Rectal smooth muscle tissue (tissue), 1 donor: ENCODE data around the gene ACO1.

Experiments
- H3K27ac ChIP-seq: one replicate; pipeline ENCODE4 v1.7.0; 2013; ENCODE audit warnings: low read depth, low read length, inconsistent platforms
- H3K27me3 ChIP-seq: one replicate; pipeline ENCODE4 v1.7.0; 2013; ENCODE audit warnings: low read length; ENCODE audit not compliant: control insufficient read depth, insufficient read depth
- H3K36me3 ChIP-seq: one replicate; pipeline ENCODE4 v1.7.0; 2013; ENCODE audit warnings: low read length; ENCODE audit not compliant: control insufficient read depth, insufficient read depth
- H3K4me1 ChIP-seq: one replicate; pipeline ENCODE4 v1.7.0; 2013; ENCODE audit warnings: low read length; ENCODE audit not compliant: control insufficient read depth, insufficient read depth
- H3K4me3 ChIP-seq: one replicate; pipeline ENCODE4 v1.7.0; 2013; ENCODE audit warnings: low read length
- H3K9ac ChIP-seq: one replicate; pipeline ENCODE4 v1.7.0; 2013; ENCODE audit warnings: low read length

ACO1 gene

GRCh38 chr9:32406046-32406445 lies 21.6 kb downstream of the ACO1 start:
- Histone ChIP-seq H3K9ac (no peak overlapping the region), H3K4me3 (no peak overlapping the region), H3K36me3 (peaks cover 13% of the 10 kb centered on the region), H3K4me1 (no peaks in the 10 kb centered on the region), H3K27ac (no peak overlapping the region), H3K27me3 (no peaks in the 10 kb centered on the region)

- H3K36me3 ChIP-seq = peaks cover 21% of the 10 kb centered on the region
Measured at GRCh38 chr9:32411753-32412152, 27.3 kb downstream of the ACO1 start.

DNA sequence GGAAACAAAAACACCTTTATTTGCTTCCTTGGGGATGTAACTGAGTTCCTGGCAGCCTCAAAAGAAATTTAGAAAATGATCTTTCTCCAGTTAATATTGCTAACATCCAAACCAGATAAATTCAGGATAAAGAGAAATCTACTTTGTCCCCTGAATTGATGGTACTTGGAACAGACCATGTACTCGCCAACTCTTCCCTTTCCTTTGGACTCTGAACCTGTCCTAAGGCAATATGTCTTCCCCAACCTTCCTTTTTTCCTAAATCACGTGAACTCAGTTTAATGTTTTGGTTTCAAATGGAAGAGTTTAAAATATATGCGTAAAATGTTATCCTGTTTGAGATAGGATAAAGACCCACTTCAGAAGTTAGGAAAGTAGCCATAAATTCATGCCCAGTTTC lies 28.0 kb downstream of the ACO1 start:
- peaks cover 21% of the 10 kb centered on the region for H3K36me3 ChIP-seq
- no peak overlapping the region for H3K27ac ChIP-seq
- no peaks in the 10 kb centered on the region for H3K4me1 ChIP-seq
- H3K27me3 ChIP-seq = no peaks in the 10 kb centered on the region
- no peak overlapping the region for H3K9ac ChIP-seq
- no peak overlapping the region for H3K4me3 ChIP-seq

More at GRCh38 chr9:32411753-32412152, 27.3 kb downstream of the ACO1 start:
- Histone ChIP-seq H3K27ac (no peak overlapping the region), H3K4me1 (no peaks in the 10 kb centered on the region), H3K9ac (no peak overlapping the region), H3K4me3 (no peak overlapping the region), H3K27me3 (no peaks in the 10 kb centered on the region)

GRCh38 chr9:32413424-32413823 lies 29.0 kb downstream of the ACO1 start:
- Histone ChIP-seq H3K36me3 (peaks cover 19% of the 10 kb centered on the region), H3K9ac (no peak overlapping the region), H3K4me3 (no peak overlapping the region), H3K4me1 (no peaks in the 10 kb centered on the region), H3K27ac (no peak overlapping the region), H3K27me3 (no peaks in the 10 kb centered on the region)

DNA sequence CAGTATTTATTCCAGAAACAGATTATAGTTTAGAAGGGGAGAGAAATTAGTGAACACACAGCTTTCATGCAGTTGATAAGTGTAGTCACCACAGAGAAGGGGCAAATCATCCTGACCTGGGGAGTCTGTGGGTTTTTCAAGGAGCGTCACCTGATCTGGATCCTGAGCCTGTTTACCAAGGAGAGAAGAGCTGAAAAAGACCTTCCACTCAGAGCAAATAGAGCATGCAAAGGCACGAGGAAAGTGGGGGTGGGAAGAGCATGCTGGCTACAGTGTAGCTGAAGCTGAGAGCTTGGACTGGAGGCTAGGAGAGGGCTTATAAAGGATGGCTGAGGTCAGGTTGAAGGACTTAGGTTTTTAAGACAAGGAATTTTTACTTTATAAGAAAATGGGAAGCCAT lies 30.4 kb downstream of the ACO1 start:
- peaks cover 13% of the 10 kb centered on the region for H3K36me3 ChIP-seq
- no peak overlapping the region for H3K4me3 ChIP-seq
- H3K9ac ChIP-seq = no peak overlapping the region
- no peaks in the 10 kb centered on the region for H3K4me1 ChIP-seq
- H3K27ac ChIP-seq = no peak overlapping the region
- H3K27me3 ChIP-seq = no peaks in the 10 kb centered on the region

GRCh38 chr9:32419921-32420320 lies 35.5 kb downstream of the ACO1 start:
- Histone ChIP-seq H3K4me1 (no peaks in the 10 kb centered on the region), H3K4me3 (no peak overlapping the region), H3K27ac (no peak overlapping the region), H3K36me3 (peaks cover 13% of the 10 kb centered on the region), H3K9ac (no peak overlapping the region), H3K27me3 (no peaks in the 10 kb centered on the region)

DNA sequence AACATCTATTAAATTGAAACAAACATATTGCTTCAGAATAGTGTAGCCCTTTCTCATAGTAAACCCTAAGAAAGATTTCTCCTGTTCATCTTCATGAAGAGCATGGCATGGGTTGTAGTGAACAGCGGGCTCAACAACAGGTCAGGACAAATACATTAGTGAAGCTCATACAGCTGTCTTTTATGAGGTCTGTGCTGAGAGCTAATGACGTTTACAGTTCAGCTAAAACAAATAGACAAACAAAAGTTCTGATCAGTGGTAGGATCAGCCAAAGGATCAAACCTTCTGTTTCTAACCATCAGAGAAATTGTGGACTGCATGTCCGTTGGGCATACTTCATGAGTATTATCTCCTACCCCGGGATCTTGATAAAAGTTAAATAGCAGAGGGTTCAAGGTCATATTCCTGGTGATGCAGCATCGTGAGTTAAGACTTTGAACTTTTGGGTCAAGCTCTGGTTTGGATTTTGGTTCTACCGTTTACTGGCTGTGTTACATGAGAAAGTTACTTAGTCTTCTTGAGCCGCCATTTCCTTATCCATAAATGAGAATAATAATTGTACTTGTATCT lies 37.9 kb downstream of the ACO1 start:
- Histone ChIP-seq H3K27me3 (no peaks in the 10 kb centered on the region), H3K4me1 (no peaks in the 10 kb centered on the region), H3K36me3 (peaks cover 6% of the 10 kb centered on the region), H3K27ac (no peak overlapping the region), H3K4me3 (no peak overlapping the region), H3K9ac (no peak overlapping the region)

GRCh38 chr9:32423371-32423770 lies 38.9 kb downstream of the ACO1 start:
- no peak overlapping the region for H3K9ac ChIP-seq
- no peak overlapping the region for H3K4me3 ChIP-seq
- no peaks in the 10 kb centered on the region for H3K27me3 ChIP-seq
- H3K27ac ChIP-seq = no peak overlapping the region
- H3K4me1 ChIP-seq = no peaks in the 10 kb centered on the region
- H3K36me3 ChIP-seq = peaks cover 3% of the 10 kb centered on the region

GRCh38 chr9:32424616-32425015 lies 40.2 kb downstream of the ACO1 start:
- peaks cover 3% of the 10 kb centered on the region for H3K36me3 ChIP-seq
- no peak overlapping the region for H3K9ac ChIP-seq
- H3K27me3 ChIP-seq = no peaks in the 10 kb centered on the region
- no peak overlapping the region for H3K4me3 ChIP-seq
- no peak overlapping the region for H3K27ac ChIP-seq
- H3K4me1 ChIP-seq = no peaks in the 10 kb centered on the region

GRCh38 chr9:32426278-32426939 lies 42.0 kb downstream of the ACO1 start:
- Histone ChIP-seq H3K4me3 (no peak overlapping the region), H3K27me3 (no peaks in the 10 kb centered on the region), H3K27ac (no peak overlapping the region), H3K9ac (no peak overlapping the region), H3K4me1 (no peaks in the 10 kb centered on the region), H3K36me3 (peaks cover 7% of the 10 kb centered on the region)

- H3K4me3 ChIP-seq = no peak overlapping the region
- no peaks in the 10 kb centered on the region for H3K27me3 ChIP-seq
- H3K27ac ChIP-seq = no peak overlapping the region
- H3K36me3 ChIP-seq = peaks cover 7% of the 10 kb centered on the region
- H3K4me1 ChIP-seq = no peaks in the 10 kb centered on the region
- H3K9ac ChIP-seq = no peak overlapping the region
Measured at GRCh38 chr9:32427111-32427873, 42.8 kb downstream of the ACO1 start.

DNA sequence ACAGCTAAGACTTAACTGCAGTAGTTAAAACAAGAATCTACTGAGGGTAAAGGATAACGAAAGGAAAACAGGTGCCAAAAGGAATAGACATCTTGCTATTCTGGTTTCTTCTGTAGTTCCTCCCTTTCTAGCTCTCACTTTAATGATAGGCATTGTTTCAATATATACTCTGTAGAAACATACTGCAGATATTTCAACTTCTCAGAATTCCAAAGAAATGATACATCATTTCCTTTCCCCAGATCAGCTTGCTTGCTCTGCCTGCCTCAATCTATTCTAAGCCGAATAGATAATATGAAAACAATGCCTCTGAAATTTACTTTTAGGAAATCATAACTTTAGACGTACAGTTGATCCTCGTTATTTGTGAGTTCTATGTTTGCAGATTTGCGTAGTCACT lies 46.3 kb downstream of the ACO1 start:
- H3K27ac ChIP-seq = no peak overlapping the region
- no peaks in the 10 kb centered on the region for H3K4me1 ChIP-seq

More for the DNA sequence above, 46.3 kb downstream of the ACO1 start:
- H3K9ac ChIP-seq = no peak overlapping the region
- no peak overlapping the region for H3K4me3 ChIP-seq
- H3K27me3 ChIP-seq = no peaks in the 10 kb centered on the region
- peaks cover 13% of the 10 kb centered on the region for H3K36me3 ChIP-seq
